ENCODE results near the gene TDRD7. TPM values are rescaled to one million over a fixed set of nuclear protein-coding genes. Genes with fewer than 3 reads are reported as not detected.

The TDRD7 gene
- total RNA-seq, 3 donors from 2014 or later: 31.1 to 36.6 (median 33.4) TPM

DNA sequence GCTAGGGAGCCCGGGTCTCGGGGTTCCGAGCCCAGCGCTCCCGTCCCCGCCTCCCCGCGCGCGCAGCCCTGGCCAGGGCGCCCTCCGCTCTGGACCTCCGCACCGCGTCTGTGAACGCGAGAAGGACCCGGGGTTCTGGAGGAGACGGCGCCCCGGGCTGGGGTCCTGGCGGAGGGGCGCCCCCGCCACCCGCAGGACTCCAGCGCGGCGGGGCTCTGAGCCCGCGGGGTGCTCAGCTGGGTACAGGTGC, 90.0 kb downstream of the TDRD7 start:
- peaks cover 17% of the 10 kb centered on the region for H3K4me1 ChIP-seq (ENCODE audit: low read depth)
- peak overlapping the region; percentile 28 for H3K4me3 ChIP-seq
- TF ChIP-seq, protein P1, sequence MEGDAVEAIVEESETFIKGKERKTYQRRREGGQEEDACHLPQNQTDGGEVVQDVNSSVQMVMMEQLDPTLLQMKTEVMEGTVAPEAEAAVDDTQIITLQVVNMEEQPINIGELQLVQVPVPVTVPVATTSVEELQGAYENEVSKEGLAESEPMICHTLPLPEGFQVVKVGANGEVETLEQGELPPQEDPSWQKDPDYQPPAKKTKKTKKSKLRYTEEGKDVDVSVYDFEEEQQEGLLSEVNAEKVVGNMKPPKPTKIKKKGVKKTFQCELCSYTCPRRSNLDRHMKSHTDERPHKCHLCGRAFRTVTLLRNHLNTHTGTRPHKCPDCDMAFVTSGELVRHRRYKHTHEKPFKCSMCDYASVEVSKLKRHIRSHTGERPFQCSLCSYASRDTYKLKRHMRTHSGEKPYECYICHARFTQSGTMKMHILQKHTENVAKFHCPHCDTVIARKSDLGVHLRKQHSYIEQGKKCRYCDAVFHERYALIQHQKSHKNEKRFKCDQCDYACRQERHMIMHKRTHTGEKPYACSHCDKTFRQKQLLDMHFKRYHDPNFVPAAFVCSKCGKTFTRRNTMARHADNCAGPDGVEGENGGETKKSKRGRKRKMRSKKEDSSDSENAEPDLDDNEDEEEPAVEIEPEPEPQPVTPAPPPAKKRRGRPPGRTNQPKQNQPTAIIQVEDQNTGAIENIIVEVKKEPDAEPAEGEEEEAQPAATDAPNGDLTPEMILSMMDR (IDR thresholded peaks at IDR 0.05): no peak
- H3K36me3 ChIP-seq (ENCODE audit: low read depth): no peaks in the 10 kb centered on the region
- no peaks in the 10 kb centered on the region for H3K9me3 ChIP-seq
- no peak for DNase-seq
- intact Hi-C loops (cut with DNase I, micrococcal nuclease): no loop called here
- peak; percentile 3 for ATAC-seq

DNA sequence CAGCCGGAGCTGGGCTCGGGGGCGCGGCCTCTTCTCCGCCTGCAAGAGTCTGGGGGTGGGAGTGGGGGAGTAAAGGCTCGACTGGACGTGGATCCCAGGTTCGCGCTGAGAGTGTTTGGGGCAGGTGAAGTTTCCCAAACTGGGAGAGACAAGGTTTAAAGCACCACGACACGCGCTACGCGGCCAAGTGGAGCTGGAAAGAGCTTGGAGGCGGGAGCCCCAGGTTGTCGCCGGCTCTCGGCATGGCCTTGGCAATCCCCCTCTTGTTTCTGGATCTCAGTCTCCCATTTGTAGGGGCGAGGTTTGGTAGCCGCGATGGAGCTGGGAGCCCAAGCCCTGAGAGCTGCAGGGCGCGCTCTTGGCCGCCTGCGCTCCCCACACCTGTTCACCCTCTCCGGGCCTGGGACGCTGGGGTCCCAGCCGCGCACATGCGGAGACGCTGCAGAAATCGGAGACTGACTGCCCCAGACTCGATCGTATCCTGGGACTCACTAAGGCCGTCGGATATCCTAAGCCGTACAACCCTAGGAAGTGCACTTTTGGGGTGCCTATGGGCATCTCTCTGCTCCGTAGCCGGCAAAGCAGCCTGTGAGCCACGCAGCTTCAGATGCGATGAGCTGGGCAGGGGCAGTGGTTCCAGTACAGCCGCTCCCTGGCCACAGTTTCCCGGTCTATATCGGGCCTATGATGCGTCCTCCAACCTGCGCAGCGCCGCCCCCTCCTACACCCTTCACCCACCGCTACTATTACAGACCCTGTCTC, 90.5 kb downstream of the TDRD7 start:
- TF ChIP-seq, protein P1 (IDR thresholded peaks at IDR 0.05): no peak

DNA sequence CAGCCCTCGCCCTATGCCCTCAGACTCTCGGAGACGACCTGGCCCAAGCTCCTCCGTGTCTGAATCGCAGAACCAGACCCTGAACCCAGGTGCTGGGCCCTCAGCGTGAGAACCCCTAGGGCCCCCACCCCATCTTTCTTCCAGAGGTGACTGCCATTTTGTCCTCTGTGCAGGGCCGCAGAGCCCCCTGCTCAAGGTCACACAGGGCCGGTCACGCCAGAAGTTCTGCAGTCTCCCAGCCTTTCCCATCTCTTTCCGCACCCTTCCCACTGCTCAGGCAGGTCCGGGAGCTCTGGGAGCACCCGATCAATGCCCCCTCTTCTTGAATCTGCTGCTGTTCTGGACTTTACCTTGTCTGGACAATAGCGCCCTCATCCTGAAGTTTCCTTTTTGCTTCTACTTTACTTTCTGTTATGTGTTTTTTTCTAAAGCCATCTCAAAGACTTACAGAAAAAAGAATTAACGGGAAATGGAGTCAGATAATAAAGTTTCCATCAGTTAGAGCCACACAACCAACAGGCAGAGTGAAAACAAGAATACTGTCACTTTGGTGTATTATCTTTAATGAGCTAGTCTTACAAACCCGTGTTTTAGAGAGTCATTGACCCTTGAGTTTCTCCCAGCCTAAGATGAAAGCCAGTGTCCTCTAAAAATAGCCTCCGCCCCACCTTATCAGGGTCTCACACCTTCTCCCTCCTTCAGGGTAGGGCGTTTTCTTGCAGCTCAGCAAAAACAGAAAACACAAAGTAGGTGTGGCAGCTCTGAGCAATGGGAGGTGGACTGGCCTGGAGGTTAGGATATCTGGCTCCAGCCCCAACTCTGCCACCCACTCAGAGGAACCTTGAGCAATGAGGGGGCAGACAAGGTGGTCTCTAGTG, 91.3 kb downstream of the TDRD7 start:
- TF ChIP-seq, protein P1 (IDR thresholded peaks at IDR 0.05): no peak
- Histone ChIP-seq H3K36me3 (ENCODE audit: low read depth) (no peaks in the 10 kb centered on the region), H3K4me3 (no peak overlapping the region), H3K4me1 (ENCODE audit: low read depth) (peaks cover 17% of the 10 kb centered on the region), H3K9me3 (no peaks in the 10 kb centered on the region)
- intact Hi-C loops (cut with DNase I, micrococcal nuclease): no loop called here
- no peak for DNase-seq
- ATAC-seq: no peak

More for the DNA sequence above, 90.5 kb downstream of the TDRD7 start:
- ATAC-seq (peak; percentile 28), DNase-seq (peak in 2 of 3 donors; percentile 14 to 38)
- intact Hi-C loops (cut with DNase I, micrococcal nuclease): no loop called here
- Histone ChIP-seq H3K4me3 (peak overlapping the region; percentile 28), H3K4me1 (ENCODE audit: low read depth) (peaks cover 17% of the 10 kb centered on the region), H3K36me3 (ENCODE audit: low read depth) (no peaks in the 10 kb centered on the region), H3K9me3 (no peaks in the 10 kb centered on the region)

DNA sequence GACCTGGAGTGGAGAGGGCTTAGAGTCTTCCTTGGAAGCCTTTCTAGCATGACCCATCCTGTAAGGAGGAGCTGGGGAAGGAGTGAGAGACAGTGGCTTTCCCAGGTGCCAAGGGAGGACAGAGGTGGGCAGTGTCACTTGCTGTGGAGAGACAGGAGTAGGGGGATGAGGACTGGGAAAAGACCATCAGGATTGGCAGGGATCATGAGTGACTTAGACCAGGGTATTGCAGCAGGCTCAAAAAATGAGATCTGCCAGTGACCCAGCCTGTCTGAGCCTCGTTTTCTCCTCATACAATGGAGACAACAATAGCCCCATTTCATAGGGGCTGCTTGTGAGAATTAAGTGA, 91.9 kb downstream of the TDRD7 start:
- H3K36me3 ChIP-seq (ENCODE audit: low read depth): no peaks in the 10 kb centered on the region
- DNase-seq: no peak
- no peak for ATAC-seq
- no peak overlapping the region for H3K4me3 ChIP-seq
- TF ChIP-seq, protein P1 (IDR thresholded peaks at IDR 0.05): no peak
- peaks cover 17% of the 10 kb centered on the region for H3K4me1 ChIP-seq (ENCODE audit: low read depth)
- intact Hi-C loops (cut with DNase I, micrococcal nuclease): no loop called here
- no peaks in the 10 kb centered on the region for H3K9me3 ChIP-seq

DNA sequence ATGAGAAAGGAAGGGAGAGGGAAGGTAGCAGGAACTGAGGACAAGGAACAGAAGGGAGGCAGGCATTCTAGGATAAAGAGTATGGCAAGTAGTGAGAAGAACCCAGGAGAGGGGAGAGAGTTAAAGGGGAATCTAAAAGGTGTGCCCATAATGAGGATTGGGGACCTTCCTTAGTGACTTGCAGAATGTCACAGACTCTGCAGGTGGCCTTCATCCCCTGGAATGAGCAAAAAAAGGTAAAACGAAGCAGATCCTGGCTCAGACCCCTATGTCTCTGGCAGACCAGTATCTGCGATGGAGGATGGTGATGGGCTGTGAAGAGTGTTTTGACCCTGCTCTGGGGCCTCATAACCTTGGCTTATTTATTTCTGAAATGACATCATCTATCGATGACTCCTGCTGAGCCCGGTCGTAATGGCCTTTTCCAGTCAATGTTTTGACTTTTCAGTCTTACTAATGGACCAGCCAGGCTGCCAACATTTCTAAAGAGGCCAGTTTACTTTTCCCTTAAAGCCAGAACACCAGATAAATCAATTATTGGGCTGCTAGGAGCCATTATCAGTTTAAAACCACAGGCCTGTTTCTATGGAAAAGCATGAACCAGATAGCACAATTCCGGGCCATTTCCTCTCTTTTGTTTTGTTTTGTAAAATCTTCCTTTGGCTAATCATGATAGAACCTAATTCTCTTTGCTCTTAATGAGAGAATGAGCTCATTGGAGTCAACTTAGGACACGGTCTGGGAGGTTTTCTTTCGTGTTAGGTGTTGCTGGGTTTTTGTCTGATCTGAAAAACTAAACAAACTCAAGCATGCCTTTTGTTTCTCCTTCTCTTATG, 92.7 kb downstream of the TDRD7 start:
- peaks cover 17% of the 10 kb centered on the region for H3K4me1 ChIP-seq (ENCODE audit: low read depth)
- H3K9me3 ChIP-seq: no peaks in the 10 kb centered on the region
- DNase-seq (no peak), ATAC-seq (no peak)
- TF ChIP-seq, protein P1 (IDR thresholded peaks at IDR 0.05): no peak
- no peaks in the 10 kb centered on the region for H3K36me3 ChIP-seq (ENCODE audit: low read depth)
- intact Hi-C loops (cut with DNase I, micrococcal nuclease): no loop called here
- H3K4me3 ChIP-seq: no peak overlapping the region

Data from mucosa of descending colon (tissue), 3 donors.